ENCODE results near the gene LRTM2.

Gene LRTM2

GRCh38 chr12:1857086-1857485 is 36.7 kb downstream of the LRTM2 start:
- TF ChIP-seq POLR2A (IDR thresholded peaks at IDR 0.05; ENCODE audit: low read depth, low read length), result no peak
- no peak for FAIRE-seq
- no peak for DNase-seq (ENCODE audit: insufficient read length, low spot score)

DNA sequence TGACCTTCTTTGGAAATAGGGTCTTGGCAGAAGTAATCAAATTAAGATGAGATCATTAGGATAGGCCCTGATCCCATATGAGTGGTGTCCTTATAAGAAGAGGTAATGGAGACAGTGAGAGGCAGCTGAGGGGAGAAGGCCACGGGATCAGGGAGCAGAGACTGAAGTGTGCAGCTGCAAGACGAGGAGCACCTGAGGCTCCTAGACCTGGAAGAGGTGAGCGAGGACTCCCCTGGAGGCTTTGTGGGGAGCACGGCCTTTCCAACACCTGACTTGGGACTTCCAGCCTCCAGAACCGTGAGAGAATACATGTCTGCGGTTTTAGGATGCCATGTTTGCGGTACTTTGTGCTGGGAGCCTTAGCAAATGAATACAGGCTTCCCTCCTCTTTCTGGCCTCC is 37.5 kb downstream of the LRTM2 start:
- DNase-seq (ENCODE audit: insufficient read length, low spot score) (no peak), FAIRE-seq (no peak)
- TF ChIP-seq POLR2A (IDR thresholded peaks at IDR 0.05; ENCODE audit: low read depth, low read length), result no peak

DNA sequence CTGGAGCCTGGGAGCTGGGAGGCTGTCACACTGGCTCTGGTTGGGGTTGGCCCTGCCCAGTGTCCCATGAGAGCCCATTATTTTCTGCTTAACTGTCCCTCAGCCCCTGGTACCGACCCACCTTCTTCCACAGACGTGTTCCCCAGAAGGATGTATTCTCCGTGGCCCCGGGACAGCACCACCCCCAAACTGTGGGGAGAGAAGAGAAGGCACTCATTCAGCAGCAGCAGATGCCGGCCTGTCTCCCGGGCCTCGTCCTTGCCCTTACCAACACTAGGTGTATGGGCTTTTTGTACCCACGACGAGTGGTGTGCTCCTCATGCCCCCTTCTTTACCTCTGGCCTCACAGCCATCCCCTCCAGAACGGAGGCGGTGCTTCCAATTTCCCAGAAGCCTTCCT is 38.1 kb downstream of the LRTM2 start:
- FAIRE-seq (no peak), DNase-seq (ENCODE audit: insufficient read length, low spot score) (no peak)
- TF ChIP-seq POLR2A (IDR thresholded peaks at IDR 0.05; ENCODE audit: low read depth, low read length), result no peak

DNA sequence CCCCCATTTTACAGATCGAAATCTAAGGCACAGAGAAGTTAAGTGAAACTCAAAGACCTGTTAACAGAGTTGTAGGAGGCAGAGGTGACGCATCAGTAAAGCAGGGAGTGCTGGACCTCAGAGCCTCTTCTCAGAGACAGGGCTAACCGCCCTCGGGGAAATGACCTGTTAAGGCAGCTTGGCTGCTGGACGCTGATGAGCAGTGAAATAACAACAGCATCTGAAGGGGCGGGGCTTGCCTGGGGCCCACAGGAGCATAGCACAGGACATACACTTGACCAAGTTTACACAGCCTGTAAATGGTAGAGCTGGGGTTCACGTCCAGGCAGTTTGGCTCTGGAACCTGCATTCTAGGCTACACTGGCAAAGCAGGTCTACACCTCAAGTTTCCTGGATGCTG is 39.3 kb downstream of the LRTM2 start:
- peak; percentile 80 for FAIRE-seq
- DNase-seq (ENCODE audit: insufficient read length, low spot score), result peak; percentile 78
- no peak for TF ChIP-seq POLR2A (IDR thresholded peaks at IDR 0.05; ENCODE audit: low read depth, low read length)

DNA sequence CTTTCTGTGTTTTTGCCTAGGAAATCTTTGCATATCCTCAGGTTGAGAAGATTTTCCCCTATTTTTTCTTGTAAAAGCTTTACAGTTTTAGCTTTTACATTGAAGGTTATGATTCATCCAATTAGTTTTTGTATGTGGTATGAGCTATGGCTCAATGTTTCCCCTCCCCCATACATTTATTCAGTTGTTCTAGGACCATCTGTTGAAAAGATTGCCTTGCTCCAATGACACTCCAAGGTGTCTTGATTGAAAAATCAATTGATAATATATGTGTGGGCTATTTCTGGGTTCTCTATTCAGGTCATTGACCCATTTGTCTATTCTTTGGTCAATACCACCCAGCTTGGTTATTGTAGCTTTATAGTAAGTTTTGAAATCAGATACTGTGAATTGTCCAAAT is 42.6 kb downstream of the LRTM2 start:
- FAIRE-seq, result no peak
- TF ChIP-seq POLR2A (IDR thresholded peaks at IDR 0.05; ENCODE audit: low read depth, low read length), result no peak
- no peak for DNase-seq (ENCODE audit: insufficient read length, low spot score)

DNA sequence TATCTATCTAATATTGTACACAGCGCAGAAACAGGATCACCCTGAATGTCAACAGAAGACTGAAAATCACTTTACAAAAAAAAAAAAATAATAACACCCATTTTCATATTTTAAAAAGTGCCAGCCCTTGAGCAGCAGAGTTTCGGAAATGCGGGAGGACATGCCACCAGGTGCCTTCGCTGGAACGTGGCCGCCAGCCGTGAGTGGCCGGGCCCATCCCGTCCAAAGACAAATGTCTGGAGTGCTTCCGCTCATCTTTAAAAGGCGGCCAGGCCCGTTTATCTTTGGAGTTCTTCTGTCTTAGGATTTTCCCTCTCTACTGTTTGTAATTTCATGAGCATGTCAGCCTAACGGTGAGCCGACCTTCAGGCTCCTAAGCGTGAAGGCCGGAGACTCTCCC is 43.5 kb downstream of the LRTM2 start:
- no peak for DNase-seq (ENCODE audit: insufficient read length, low spot score)
- TF ChIP-seq POLR2A (IDR thresholded peaks at IDR 0.05; ENCODE audit: low read depth, low read length), result no peak
- FAIRE-seq, result no peak

- no peak for FAIRE-seq
- no peak for DNase-seq (ENCODE audit: insufficient read length, low spot score)
- TF ChIP-seq POLR2A (IDR thresholded peaks at IDR 0.05; ENCODE audit: low read depth, low read length), result no peak
Observed at GRCh38 chr12:1864456-1864855, 44.1 kb downstream of the LRTM2 start.

DNA sequence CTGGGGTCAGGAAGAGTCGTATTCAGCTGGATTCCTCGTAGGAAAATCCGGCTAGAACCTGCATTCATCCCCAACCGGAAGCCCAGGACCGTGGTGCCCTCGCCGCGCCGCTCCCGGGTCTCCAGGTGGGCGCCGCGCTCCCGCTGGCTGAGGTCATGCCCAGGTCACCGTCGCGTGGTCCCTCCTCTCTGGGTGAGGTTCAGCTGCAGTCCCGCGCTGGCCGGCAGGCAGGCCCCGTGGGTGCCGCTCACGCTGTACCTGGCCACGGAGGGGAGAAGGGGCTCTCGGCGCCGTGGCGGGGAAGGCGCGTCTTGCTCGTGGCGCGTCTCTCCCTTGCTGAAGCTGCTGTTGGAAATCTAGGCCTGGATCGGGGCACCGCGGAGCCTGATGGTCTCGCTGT is 44.5 kb downstream of the LRTM2 start:
- DNase-seq (ENCODE audit: insufficient read length, low spot score), result no peak
- no peak for TF ChIP-seq POLR2A (IDR thresholded peaks at IDR 0.05; ENCODE audit: low read depth, low read length)
- no peak for FAIRE-seq

- TF ChIP-seq POLR2A (IDR thresholded peaks at IDR 0.05; ENCODE audit: low read depth, low read length), result no peak
- DNase-seq (ENCODE audit: insufficient read length, low spot score) (no peak), FAIRE-seq (no peak)
Observed at GRCh38 chr12:1865284-1865866, 45.0 kb downstream of the LRTM2 start.

DNA sequence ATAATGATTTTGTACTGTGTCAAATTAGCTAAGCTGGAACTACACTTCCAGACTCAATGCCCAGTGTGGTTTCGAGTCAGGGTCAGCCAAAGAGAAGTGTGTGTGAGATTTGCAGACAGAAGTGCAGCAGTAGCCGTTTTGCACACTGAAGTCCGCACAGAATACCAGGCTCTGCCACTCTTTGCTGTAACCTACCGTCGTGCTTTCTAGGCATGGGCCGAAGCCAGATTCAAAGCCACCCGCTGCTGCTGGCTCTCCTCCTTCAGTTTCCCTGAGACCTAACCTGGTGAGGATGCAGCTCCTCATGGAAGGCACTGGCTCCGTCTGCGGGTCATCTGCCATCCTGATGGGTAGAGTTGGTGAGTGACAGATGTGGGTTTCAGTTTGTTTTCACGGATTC is 48.8 kb downstream of the LRTM2 start:
- FAIRE-seq, result no peak
- no peak for DNase-seq (ENCODE audit: insufficient read length, low spot score)
- TF ChIP-seq POLR2A (IDR thresholded peaks at IDR 0.05; ENCODE audit: low read depth, low read length), result no peak

DNA sequence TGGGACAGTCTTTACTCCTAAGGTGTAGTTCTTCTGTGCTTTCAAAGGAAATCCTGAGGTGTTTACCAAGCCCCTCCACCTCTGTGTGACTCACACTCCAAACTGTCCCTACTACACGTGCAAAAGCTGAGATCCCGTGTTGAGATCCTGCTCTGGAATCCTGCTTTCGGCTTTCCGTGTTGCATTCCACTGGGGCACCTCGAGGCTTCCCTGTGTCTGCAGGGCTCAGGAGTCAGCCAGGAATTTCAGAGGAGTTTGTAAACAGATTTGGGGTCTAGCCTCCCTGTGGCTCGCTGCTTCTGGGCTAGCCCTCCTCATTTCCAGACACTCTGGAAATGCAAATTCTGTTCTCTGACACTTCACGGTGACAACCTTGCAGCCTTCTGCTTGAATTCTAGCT is 49.7 kb downstream of the LRTM2 start:
- no peak for TF ChIP-seq POLR2A (IDR thresholded peaks at IDR 0.05; ENCODE audit: low read depth, low read length)
- FAIRE-seq (no peak), DNase-seq (ENCODE audit: insufficient read length, low spot score) (no peak)

DNA sequence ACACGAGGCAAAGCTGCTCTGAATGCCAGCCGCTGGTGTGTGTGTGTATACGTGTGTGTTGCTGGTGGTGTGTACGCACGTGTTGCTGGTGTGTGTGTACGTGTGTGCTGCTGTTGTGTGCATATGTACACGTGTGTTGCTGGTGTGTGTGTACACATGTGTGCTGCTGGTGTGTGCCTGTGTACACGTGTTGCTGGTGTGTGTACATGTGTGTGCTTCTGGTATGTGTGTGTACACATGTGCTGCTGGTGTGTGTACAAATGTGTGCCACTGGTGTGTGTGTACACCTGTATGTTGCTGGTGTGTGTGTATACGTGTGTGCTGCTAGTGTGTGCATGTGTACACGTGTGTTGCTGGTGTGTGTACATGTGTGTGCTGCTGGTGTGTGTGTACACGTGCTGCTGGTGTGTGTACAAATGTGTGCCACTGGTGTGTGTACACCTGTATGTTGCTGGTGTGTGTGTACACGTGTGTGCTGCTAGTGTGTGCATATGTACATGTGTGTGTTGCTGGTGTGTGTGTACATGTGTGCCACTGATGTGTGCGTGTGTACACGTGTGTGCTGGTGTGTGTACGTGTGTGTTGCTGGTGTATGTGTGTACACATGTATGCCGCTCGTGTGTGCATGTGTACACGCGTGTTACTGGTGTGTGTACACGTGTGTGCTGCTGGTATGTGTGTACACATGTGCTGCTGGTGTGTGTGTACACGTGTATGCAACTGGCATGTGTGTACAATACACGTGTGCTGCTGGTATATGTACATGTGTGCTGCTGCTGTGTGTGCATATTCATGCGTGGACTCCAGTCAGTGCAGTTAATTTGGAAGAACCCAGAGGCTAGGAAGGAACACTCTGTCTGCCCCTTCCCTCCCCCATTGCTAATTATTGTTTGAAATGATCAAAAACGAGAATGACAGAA is 50.9 kb downstream of the LRTM2 start:
- FAIRE-seq, result no peak
- no peak for DNase-seq (ENCODE audit: insufficient read length, low spot score)
- TF ChIP-seq POLR2A (IDR thresholded peaks at IDR 0.05; ENCODE audit: low read depth, low read length), result no peak

- no peak for FAIRE-seq
- TF ChIP-seq POLR2A (IDR thresholded peaks at IDR 0.05; ENCODE audit: low read depth, low read length), result no peak
- no peak for DNase-seq (ENCODE audit: insufficient read length, low spot score)
Observed at GRCh38 chr12:1872001-1872400, 51.6 kb downstream of the LRTM2 start.

- DNase-seq (ENCODE audit: insufficient read length, low spot score), result no peak
- no peak for TF ChIP-seq POLR2A (IDR thresholded peaks at IDR 0.05; ENCODE audit: low read depth, low read length)
- FAIRE-seq, result no peak
Observed at GRCh38 chr12:1872448-1872847, 52.1 kb downstream of the LRTM2 start.

Measured in H54 (cell line).